Ammon's horn (tissue), 1 donor: ENCODE results near the gene PARP14.
A peak's percentile ranks its signal among the peaks of the same experiment; 100 is the strongest.
"Not testable (repeated sequence)": the region's sequence is repeated elsewhere in the genome, so short reads cannot be mapped to it uniquely, and the experiment has no call there.

Source experiments
- DNase-seq: peaks from one replicate; pipeline ENCODE4 v3.0.0-alpha.2; 2016; ENCODE audit warnings: low spot score

PARP14 gene, protein sequence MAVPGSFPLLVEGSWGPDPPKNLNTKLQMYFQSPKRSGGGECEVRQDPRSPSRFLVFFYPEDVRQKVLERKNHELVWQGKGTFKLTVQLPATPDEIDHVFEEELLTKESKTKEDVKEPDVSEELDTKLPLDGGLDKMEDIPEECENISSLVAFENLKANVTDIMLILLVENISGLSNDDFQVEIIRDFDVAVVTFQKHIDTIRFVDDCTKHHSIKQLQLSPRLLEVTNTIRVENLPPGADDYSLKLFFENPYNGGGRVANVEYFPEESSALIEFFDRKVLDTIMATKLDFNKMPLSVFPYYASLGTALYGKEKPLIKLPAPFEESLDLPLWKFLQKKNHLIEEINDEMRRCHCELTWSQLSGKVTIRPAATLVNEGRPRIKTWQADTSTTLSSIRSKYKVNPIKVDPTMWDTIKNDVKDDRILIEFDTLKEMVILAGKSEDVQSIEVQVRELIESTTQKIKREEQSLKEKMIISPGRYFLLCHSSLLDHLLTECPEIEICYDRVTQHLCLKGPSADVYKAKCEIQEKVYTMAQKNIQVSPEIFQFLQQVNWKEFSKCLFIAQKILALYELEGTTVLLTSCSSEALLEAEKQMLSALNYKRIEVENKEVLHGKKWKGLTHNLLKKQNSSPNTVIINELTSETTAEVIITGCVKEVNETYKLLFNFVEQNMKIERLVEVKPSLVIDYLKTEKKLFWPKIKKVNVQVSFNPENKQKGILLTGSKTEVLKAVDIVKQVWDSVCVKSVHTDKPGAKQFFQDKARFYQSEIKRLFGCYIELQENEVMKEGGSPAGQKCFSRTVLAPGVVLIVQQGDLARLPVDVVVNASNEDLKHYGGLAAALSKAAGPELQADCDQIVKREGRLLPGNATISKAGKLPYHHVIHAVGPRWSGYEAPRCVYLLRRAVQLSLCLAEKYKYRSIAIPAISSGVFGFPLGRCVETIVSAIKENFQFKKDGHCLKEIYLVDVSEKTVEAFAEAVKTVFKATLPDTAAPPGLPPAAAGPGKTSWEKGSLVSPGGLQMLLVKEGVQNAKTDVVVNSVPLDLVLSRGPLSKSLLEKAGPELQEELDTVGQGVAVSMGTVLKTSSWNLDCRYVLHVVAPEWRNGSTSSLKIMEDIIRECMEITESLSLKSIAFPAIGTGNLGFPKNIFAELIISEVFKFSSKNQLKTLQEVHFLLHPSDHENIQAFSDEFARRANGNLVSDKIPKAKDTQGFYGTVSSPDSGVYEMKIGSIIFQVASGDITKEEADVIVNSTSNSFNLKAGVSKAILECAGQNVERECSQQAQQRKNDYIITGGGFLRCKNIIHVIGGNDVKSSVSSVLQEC (N-terminal part only)

DNA sequence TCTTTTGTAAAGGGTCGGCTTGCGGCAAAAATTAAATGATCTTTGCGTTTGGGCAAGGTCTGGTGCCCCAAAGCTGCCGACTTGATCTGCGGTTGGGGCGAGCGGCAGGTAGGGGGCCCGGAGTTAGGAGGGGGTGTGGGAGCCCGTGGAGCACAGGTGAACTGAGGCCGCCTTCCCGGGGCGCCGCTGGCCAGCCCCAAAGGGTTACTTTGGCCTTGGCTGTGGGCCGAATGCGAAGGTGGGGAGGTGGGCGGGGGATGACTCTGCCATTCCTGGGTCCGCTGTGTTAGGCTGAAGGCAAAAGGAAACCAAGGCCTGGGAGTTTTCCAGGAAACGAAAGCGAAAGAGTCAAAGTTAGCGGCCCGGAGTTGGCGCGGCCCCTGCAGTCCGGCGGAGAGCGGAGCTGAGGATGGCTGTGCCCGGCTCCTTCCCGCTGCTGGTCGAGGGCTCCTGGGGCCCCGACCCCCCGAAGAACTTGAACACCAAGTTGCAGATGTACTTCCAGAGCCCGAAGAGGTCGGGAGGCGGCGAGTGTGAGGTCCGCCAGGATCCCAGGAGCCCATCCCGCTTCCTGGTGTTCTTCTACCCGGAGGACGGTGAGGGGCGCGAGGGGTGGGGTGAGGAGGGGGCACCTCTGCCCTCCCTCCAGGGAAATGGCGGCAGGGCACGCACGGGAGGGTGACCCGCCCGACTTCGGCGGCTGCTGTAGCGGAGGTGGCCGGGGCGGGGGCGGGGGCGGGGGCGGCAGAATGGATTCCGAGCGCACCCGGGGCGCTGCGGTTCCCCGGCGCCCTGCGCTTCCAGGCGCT lies at the start of gene PARP14:
Gene PARP14, plus strand, starts transcription at position 365 of the 809 bp plus-strand sequence. Its CDS starts 45 bp downstream, at position 410.
- peak; percentile 59 for DNase-seq

DNA sequence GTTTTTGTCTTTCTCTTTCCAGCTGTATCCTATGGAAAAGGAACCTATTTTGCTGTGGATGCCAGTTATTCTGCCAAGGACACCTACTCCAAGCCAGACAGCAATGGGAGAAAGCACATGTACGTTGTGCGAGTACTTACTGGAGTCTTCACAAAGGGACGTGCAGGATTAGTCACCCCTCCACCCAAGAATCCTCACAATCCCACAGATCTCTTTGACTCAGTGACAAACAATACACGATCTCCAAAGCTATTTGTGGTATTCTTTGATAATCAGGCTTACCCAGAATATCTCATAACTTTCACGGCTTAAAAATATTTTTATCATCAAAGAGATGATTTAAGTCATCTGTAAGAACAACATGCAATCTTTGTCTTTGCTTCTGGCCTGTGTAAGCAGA lies 44.9 kb upstream of the PARP14 start:
- no peak for DNase-seq

DNA sequence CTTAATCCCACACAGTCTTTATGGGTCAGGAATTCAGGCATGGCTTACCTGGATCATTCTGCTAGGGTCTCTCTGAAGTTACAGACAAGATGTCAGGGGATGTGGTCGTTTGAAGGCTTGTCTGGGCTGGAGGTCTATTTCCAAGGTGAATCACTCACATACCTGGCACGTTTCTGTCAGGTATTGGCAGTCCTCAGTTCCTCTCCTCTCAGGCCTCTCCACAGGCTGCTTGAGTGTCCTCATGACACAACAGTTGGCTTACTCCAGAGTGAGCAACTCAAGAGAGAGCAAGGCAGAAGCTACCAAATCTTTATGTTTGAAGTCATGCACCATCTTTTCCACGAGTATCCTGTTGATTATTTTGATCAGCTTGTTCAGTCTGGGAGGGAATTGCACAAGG lies 43.9 kb upstream of the PARP14 start:
- no peak for DNase-seq

DNA sequence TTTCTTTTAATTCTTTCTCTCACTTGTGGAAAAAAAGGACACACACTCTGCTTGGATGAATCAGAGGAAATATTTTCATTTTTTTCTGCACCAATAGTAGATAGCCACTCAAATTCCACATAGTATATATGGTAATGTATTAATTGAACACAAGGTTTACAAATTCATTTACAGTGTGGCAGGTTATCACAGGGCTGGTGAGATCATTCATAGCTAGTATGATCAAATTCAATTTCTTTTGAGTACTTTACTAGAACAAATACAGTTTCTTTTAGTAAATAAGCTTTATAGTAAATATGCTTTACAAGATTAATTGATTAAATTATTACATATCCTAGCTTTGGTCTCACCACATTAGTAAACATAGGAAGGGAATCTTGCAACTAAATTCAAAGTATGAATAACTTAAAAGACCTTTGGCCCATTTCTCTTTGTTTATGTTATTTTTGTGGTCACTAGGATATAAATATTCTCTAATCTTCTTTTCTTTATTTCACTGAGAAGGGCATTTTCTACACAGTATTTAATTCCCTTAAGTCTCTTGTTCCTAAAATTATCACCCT lies 40.1 kb upstream of the PARP14 start:
- DNase-seq: no peak

DNA sequence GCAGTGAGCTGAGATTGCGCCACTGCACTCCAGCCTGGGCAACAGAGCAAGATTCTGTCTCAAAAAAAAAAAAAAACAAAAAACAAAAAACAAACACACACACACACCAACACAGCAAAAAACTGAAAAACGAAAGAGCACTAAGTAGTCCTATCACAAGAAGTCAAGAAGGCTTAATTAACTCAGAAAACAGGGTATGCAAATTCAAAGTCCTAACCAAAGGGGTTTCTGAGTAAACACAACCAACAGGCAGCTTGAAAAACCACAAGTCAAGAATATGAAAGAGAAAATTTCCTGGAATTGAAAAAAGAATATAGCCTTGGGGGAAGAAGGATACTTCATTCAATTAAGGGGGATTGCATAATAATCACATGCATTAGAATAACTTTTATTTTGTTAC lies 37.7 kb upstream of the PARP14 start:
- DNase-seq: no peak

DNA sequence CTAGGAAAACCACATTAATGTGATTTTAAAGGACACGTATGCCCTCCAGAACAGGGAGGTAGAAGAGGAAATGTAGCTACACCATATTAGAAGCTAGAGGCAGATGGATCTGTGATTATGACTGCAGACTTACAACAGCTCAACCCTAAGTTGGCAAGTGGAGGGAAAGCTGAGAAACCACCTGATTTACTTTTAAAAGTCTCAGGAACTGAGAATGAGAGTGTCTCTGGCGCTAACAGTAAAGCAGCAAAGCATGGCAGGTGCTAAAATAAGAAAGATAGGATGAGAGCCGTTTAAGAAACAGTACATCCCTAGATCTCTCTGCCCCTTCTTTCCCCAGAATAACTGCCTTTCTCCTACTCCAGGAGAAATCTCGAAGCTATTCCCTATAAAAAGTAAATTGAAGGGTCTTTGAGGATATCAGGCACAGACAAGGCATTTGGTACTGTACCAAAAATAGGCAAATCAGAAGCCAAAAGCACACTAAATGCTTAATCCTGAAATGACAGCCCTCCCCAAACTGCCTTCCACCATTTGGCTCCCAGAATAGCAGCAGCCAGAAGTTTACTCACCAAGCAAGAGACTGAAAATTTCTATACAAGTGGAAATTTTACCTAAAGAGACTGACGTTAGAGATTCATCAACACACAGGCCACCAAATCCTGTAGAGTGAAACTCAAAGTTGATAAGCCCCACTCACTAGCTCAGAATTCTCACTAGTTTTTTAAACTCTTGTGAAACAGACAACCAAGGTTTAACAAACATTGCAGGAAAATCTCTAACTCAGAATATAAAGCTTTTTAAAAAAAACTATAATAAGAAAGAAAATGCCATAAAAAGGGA lies 34.3 kb upstream of the PARP14 start:
- DNase-seq: no peak

DNA sequence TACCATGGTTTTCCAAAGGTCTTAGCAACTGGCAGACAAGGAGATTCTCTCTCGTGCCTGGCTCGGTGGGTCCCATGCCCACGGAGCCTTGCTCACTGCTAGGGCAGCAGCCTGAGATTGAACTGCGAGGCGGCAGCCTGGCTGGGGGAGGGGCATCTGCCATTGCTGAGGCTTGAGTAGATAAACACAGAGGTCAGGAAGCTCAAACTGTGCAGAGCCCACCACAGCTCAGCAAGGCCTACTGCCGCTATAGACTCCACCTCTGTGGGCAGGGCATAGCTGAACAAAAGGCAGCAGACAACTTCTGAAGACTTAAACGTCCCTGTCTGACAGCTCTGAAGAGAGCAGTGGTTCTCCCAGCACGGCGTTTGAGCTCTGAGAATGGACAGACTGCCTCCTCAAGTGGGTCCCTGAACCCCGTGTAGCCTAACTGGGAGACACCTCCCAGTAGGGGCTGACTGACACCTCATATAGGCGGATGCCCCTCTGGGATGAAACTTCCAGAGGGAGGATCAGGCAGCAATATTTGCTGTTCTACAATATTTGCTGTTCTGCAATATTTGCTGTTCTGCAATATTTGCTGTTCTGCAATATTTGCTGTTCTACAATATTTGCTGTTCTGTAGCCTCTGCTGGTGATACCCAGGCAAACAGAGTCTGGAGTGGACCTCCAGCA lies 29.3 kb upstream of the PARP14 start:
- not testable (repeated sequence) for DNase-seq

DNA sequence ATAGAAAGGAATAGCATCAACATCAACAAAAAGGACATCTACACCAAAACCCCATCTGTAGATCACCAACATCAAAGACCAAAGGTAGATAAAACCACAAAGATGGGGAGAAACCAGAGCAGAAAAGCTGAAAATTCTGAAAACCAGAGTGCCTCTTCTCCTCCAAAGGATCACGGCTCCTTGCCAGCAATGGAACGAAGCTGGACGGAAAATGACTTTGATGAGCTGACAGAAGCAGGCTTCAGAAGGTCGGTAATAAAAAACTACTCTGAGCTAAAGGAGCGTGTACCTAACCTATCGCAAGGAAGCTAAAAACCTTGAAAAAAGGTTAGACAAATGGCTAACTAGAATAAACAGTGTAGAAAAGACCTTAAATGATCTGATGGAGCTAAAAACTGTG lies 28.7 kb upstream of the PARP14 start:
- not testable (repeated sequence) for DNase-seq

DNA sequence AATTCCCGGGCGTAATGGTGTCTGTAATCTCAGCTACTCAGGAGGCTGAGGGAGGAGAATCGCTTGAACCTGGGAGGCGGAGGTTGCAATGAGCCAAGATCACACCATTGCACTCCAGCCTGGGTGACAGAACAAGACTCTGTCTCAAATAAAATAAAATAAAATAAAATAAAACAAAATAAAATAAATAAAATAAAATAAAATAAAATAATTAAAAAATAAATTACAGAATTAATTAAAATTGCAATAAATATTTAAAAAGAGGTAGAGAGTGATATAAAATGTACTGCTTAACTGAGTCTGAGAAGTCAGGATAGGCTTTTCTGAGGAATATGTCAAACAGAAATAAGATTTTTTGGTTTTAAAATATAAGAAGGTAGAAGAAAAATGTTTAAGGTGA lies 22.3 kb upstream of the PARP14 start:
- DNase-seq: not testable (repeated sequence)

DNA sequence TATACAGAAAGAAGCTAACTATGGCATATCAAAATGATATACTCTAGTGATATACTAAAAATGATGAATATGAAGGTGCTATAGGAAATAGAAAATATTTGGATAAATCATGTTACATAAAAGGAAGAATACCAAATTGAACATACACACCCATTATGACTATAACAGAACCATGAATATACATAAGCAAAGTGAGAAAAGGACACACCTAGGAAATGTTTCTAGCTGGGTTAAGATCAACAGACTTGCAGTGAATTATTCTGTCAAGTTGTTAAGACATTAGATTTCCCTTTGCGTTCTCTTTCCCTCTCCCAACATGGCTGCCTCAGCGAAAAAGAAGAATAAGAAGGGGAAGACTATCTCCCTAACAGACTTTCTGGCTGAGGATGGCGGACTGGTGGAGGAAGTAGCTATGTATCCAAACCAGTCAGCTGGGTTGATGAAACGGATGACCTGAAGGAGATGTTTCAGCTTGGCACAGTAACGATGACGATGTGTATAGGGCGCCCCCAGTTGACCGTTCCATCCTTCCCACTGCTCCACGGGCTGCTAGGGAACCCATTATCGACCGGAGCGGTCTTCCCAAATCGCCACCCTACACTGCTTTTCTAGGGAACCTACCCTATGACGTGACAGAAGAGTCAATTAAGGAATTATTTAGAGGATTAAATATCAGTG lies 20.2 kb upstream of the PARP14 start:
- DNase-seq: no peak

DNA sequence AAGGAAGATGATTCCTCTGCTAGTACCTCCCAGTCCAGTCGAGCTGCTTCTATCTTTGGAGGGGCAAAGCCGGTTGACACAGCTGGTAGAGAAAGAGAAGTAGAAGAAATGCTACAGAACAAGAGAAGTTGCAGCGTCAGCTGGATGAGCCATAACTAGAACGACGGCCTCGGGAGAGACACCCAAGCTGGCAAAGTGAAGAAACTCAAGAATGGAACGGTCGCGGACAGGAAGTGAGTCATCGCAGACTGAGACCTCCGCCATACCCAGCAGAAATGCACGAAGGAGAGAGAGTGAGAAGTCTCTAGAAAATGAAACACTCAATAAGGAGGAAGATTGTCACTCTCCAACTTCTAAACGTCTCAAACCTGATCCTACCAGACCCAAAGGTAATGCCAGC lies 19.0 kb upstream of the PARP14 start:
- no peak for DNase-seq

DNA sequence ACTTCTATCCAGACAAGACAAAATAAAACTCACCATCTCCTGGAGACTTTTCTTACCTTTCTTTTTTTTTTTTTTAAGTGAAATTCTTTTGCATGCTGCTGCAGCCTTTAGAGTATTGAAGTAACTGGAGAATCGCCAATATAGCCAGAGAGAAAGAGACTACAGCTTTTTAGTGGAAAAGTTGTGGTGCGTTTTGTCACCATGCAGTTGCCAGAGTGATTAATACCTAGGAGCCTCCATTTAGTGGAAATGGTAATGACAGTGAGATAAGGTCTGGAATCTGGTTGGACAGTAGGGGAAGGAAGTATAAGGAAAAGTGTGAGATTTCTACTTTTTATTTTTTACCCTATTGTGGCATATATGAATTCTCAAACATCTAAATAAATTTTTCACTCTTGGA lies 18.1 kb upstream of the PARP14 start:
- no peak for DNase-seq

DNA sequence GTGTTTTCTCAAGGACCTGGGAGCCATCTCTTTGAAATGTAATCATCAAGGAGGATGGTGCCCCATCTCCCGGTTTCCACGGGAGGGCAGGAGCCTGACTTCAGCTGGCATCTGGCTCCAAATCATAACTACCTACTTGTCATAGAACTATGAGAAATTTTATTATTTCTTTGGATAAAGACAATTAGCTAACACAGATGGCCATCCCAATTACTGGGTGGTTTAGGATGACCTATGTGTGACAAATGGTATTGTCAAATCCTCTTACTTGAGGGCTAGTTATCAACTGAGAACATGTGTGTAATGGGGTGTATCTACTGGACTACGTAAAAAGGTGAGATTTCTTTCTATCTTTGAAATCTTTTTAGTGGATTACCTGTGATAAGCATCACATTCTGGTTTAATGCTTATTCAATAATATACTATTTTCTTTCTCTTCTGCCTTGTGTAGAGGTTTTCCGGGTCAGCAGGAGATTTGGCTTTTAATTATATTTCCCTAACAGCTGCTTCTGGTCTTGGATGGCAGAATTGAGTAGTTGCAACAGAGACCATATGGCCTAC lies 15.3 kb upstream of the PARP14 start:
- no peak for DNase-seq

DNA sequence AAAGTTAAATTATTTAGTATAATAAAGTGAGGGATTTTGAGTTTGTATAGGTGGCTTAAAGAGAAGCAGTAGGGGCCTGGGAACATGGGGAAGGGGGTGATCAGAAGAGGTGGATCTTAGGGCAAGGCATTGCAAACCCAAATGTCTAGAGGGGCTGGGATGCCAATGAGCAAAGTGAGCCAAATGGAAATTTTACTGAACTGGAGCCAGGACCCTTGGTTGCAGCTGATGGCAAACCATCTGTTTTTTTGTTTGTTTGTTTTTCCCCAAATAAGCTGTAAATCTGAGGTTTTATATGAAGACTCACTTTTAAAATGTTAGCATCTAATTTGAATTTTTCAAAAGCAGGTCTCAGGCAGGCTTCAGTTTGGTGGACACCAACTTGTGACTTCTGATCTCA lies 14.8 kb upstream of the PARP14 start:
- no peak for DNase-seq

DNA sequence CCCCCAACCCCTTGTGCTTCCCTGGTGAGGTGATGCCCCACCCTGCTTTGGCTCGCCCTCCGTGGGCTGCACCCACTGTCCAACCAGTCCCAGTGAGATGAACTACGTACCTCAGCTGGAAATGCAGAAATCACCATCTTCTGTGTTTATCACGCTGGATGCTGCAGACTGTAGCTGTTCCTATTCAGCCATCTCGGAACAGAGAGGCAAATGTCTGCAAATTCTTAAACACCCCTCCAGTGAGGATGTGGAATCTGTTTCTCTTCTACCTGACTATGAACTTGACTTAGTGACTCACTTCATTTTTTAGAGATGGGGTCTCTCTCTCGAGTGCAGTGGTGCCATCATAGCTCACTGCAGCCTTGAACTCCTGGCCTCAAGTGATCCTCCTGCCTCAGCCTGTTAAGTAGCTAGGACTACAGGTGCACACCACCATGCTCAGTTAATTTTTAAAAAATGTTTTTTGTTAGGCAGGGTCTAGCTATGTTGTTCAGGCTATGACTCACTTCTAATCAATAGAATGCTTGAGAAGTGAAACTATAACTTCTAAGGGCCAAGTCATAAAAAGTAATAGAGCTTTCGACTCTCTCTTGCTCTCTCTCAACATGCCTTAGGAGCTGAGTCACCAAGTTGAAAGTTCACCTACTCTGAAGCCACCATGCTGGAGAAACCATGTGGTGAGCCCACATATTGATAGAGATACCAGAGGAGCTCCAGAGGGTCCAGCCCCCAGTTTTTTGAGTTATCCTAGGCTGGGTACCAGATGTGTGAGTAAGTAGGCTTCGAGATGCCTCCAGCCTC lies 11.5 kb upstream of the PARP14 start:
- DNase-seq: no peak

DNA sequence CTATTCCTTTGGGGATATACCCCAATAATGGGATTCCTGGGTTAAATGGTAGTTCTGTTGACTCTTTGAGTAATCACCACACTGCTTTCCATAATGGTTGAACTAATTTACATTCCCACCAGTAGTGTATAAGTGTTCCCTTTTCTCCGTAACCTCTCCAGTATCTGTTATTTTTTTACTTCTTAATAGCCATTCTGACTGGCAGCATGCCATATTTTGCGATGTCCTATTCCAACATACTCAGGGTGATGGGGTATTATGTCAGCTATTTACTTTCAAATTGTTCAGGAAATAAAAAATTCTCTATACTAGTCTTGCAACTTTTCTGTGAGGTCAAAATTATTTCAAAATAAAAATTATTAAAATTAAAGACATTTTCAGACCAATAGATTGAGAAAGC lies 9.1 kb upstream of the PARP14 start:
- no peak for DNase-seq

DNA sequence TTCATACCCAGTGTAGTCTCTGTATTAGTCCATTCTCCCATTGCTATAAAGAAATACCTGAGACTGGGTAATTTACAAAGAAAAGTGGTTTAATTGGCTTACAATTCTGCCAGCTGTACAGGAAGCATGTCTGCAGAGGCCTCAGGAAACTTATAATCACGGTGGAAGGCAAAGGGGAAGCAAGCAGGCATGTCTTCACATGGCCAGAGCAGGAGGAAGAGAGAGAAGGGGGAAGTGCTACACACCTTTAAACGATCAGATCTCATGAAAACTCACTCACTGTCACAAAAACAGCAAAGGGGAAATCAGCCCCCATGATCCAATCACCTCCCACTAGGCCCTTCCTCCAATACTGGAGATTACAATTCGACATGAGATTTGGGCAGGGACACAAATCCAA lies 6.3 kb upstream of the PARP14 start:
- no peak for DNase-seq

DNA sequence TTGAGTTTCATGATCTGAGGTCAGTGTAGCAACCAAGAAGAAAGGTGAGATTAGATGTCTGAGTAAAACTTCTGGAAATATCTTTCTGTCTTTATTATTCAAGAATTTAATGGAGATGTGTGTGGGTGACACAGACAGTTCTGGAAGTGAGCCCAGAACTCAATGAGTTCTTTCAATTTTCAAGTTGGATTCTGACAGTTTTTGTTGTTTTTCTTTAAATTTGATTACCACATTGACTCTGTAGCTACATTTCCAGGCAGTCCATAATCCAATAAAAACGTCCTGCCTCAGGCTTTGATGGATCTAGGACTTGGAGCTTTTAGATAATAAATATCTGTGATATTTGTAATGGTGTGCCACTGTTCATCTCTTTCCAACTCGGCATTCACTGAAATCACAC lies 3.9 kb upstream of the PARP14 start:
- DNase-seq: no peak
